DND-41 (cell line): Measurements from ENCODE around the gene KMT5C.

ENCODE experiments used
- CTCF ChIP-seq: IDR thresholded peaks from 2 replicates; pipeline ENCODE4 v1.5.1; 2012; ENCODE audit warnings: borderline replicate concordance, low read length, moderate library complexity, mild to moderate bottlenecking; ENCODE audit not compliant: poor library complexity, severe bottlenecking; ENCODE audit errors: extremely low read depth
- EZH2 ChIP-seq: IDR thresholded peaks from 3 replicates; pipeline ENCODE4 v1.6.1; 2012; ENCODE audit warnings: borderline replicate concordance, low read depth, mild to moderate bottlenecking, moderate library complexity, low read length, inconsistent platforms; ENCODE audit not compliant: severe bottlenecking

- no peak for TF ChIP-seq EZH2
- no peak for TF ChIP-seq CTCF
These were observed 19.9 kb upstream of the KMT5C start for GRCh38 chr19:55319785-55320184.
